Lower lobe of right lung (tissue), 2 donors: ENCODE measurements around the gene NBPF20. TPM values are rescaled to one million over a fixed set of nuclear protein-coding genes. Genes with fewer than 3 reads are reported as not detected.
"Not testable (repeated sequence)": the region's sequence is repeated elsewhere in the genome, so short reads cannot be mapped to it uniquely, and the experiment has no call there.

ENCODE experiments used
- ATAC-seq, 2 donors: fragments of 200-7000 bp; cut with Tn5 transposase; one replicate each; pipeline ENCODE4 v1.9.1; 2020 to 2022; ENCODE audit warnings: mild to moderate bottlenecking in 2 of 2, moderate library complexity in 2 of 2
- DNase-seq: peaks from one replicate; pipeline ENCODE4 v3.0.0-alpha.2; 2020
- H3K27ac ChIP-seq: fragments of 200-600 bp; one replicate; pipeline ENCODE4 v1.8.0; 2022
- H3K27me3 ChIP-seq: fragments of 200-600 bp; one replicate; pipeline ENCODE4 v1.8.0; 2022; ENCODE audit warnings: low read depth
- H3K36me3 ChIP-seq: fragments of 200-600 bp; one replicate; pipeline ENCODE4 v1.8.0; 2022; ENCODE audit warnings: mild to moderate bottlenecking
- H3K4me1 ChIP-seq: fragments of 200-600 bp; one replicate; pipeline ENCODE4 v1.8.0; 2022
- H3K4me3 ChIP-seq: fragments of 200-600 bp; one replicate; pipeline ENCODE4 v1.8.0; 2022; ENCODE audit warnings: mild to moderate bottlenecking
- H3K9me3 ChIP-seq: fragments of 200-600 bp; one replicate; pipeline ENCODE4 v1.8.0; 2022
- CTCF ChIP-seq: fragments of 200-600 bp; IDR thresholded peaks from one replicate; pipeline ENCODE4 v1.8.0; 2022; ENCODE audit warnings: antibody characterized with exemption, mild to moderate bottlenecking
- intact Hi-C: fragments of 100-400 bp; cut with DNase I; formaldehyde crosslinking; loops from one replicate; pipeline ENCODE4 v1.11.0; 2022
- long read RNA-seq: library from polyadenylated mRNA; unstranded; transcript quantifications from one replicate; pipeline ENCODE4 v2.0.0, GENCODE V29; 2021
- total RNA-seq: library from RNA; stranded (reverse); fragmentation: NEBNext Ultra II Directional; extraction: Animal tissue kit (Norgen Biotek cat#: 25700); gene quantifications from one replicate; pipeline ENCODE4 v1.2.1, GENCODE V29; 2021
- donor health status: DM: no; HTN: yes; CAD: no; lungs with severe emphysema.

Gene NBPF20
- 2.4 TPM for total RNA-seq
- long read RNA-seq, partial matches to known transcripts: 14 of 16 reads
- long read RNA-seq, other reads (novel, unspliced or antisense): 2 of 16 reads

- ATAC-seq: peak; percentile 98 to 100
- TF ChIP-seq CTCF: no peak
- no peak within 1 kb of the TSS for H3K27ac ChIP-seq
Measured at GRCh38 chr1:145425436-145426029, at the start of gene NBPF20. NBPF20 (minus strand) TSS chr1:145425603; CDS start chr1:145405272, 20,331 bp downstream.

GRCh38 chr1:145474837-145475368 is 49.5 kb upstream of the NBPF20 start:
- H3K36me3 ChIP-seq, DNase-seq, ATAC-seq, H3K27ac ChIP-seq, H3K9me3 ChIP-seq, intact Hi-C loops, H3K4me3 ChIP-seq, H3K4me1 ChIP-seq: not testable (repeated sequence)
- H3K27me3 ChIP-seq: peaks cover 12% of the 10 kb centered on the region

More at GRCh38 chr1:145425436-145426029, at the start of gene NBPF20:
- Histone ChIP-seq H3K36me3 (no peaks in the 10 kb centered on the region), H3K9me3 (peaks cover 4% of the 10 kb centered on the region), H3K4me3 (peak within 1 kb of the TSS; percentile 64), H3K27me3 (peaks cover 34% of the 10 kb centered on the region), H3K4me1 (no peaks in the 10 kb centered on the region)
- peak; percentile 86 for DNase-seq
- intact Hi-C loops: no loop called here

GRCh38 chr1:145472731-145473130 is 47.3 kb upstream of the NBPF20 start:
- DNase-seq, H3K4me3 ChIP-seq, H3K27ac ChIP-seq, ATAC-seq, intact Hi-C loops, H3K9me3 ChIP-seq, H3K4me1 ChIP-seq, H3K36me3 ChIP-seq: not testable (repeated sequence)
- peaks cover 12% of the 10 kb centered on the region for H3K27me3 ChIP-seq

GRCh38 chr1:145471365-145471764 is 46.0 kb upstream of the NBPF20 start:
- DNase-seq, H3K4me1 ChIP-seq, H3K9me3 ChIP-seq, H3K27ac ChIP-seq, H3K4me3 ChIP-seq, intact Hi-C loops, H3K36me3 ChIP-seq, ATAC-seq: not testable (repeated sequence)
- H3K27me3 ChIP-seq: peaks cover 12% of the 10 kb centered on the region

GRCh38 chr1:145465405-145466144 is 40.2 kb upstream of the NBPF20 start:
- H3K4me1 ChIP-seq, H3K9me3 ChIP-seq, H3K36me3 ChIP-seq, intact Hi-C loops, H3K27me3 ChIP-seq: not testable (repeated sequence)
- Histone ChIP-seq H3K27ac (peak overlapping the region; percentile 65), H3K4me3 (peak overlapping the region; percentile 53)
- DNase-seq: peak; percentile 57
- ATAC-seq: peak; percentile 93 to 96

GRCh38 chr1:145464708-145465336 is 39.4 kb upstream of the NBPF20 start:
- peak overlapping the region; percentile 65 for H3K27ac ChIP-seq
- peak overlapping the region; percentile 53 for H3K4me3 ChIP-seq
- H3K4me1 ChIP-seq, H3K27me3 ChIP-seq, intact Hi-C loops, H3K9me3 ChIP-seq, DNase-seq, H3K36me3 ChIP-seq: not testable (repeated sequence)
- peak; percentile 6 to 42 for ATAC-seq

- intact Hi-C loops, H3K4me1 ChIP-seq, ATAC-seq, H3K27ac ChIP-seq, DNase-seq, H3K9me3 ChIP-seq, H3K27me3 ChIP-seq, H3K36me3 ChIP-seq, H3K4me3 ChIP-seq: not testable (repeated sequence)
Measured at GRCh38 chr1:145464017-145464416, 38.6 kb upstream of the NBPF20 start.

GRCh38 chr1:145460684-145461083 is 35.3 kb upstream of the NBPF20 start:
- intact Hi-C loops, DNase-seq, H3K4me3 ChIP-seq, ATAC-seq, H3K27ac ChIP-seq, H3K4me1 ChIP-seq, H3K9me3 ChIP-seq, H3K27me3 ChIP-seq, H3K36me3 ChIP-seq: not testable (repeated sequence)

- intact Hi-C loops, DNase-seq, H3K36me3 ChIP-seq, H3K9me3 ChIP-seq, H3K27ac ChIP-seq, H3K27me3 ChIP-seq, H3K4me1 ChIP-seq: not testable (repeated sequence)
- H3K4me3 ChIP-seq: peak overlapping the region; percentile 27
- ATAC-seq: peak in 1 of 2 donors; percentile 42
Measured at GRCh38 chr1:145460048-145460447, 34.6 kb upstream of the NBPF20 start.

GRCh38 chr1:145459591-145459990 is 34.2 kb upstream of the NBPF20 start:
- DNase-seq, H3K9me3 ChIP-seq, H3K27ac ChIP-seq, H3K4me1 ChIP-seq, intact Hi-C loops, H3K36me3 ChIP-seq, H3K27me3 ChIP-seq: not testable (repeated sequence)
- peak; percentile 51 to 61 for ATAC-seq
- peak overlapping the region; percentile 27 for H3K4me3 ChIP-seq

GRCh38 chr1:145459063-145459462 is 33.7 kb upstream of the NBPF20 start:
- DNase-seq, H3K4me3 ChIP-seq, H3K27ac ChIP-seq, H3K27me3 ChIP-seq, intact Hi-C loops, H3K4me1 ChIP-seq, H3K9me3 ChIP-seq, H3K36me3 ChIP-seq, ATAC-seq: not testable (repeated sequence)

GRCh38 chr1:145454824-145455177 is 29.4 kb upstream of the NBPF20 start:
- H3K4me1 ChIP-seq, H3K27me3 ChIP-seq, H3K27ac ChIP-seq, intact Hi-C loops, ATAC-seq, H3K36me3 ChIP-seq, H3K4me3 ChIP-seq, H3K9me3 ChIP-seq, DNase-seq: not testable (repeated sequence)
